GM18520 (cell line): ENCODE results near the gene STAT6.
A peak's percentile ranks its signal among the peaks of the same experiment; 100 is the strongest.
"Not testable (repeated sequence)": the region's sequence is repeated elsewhere in the genome, so short reads cannot be mapped to it uniquely, and the experiment has no call there.

Experiments
- ATAC-seq: cut with Tn5 transposase; IDR thresholded peaks from one replicate; pipeline ENCODE4 v1.9.1; 2021; ENCODE audit not compliant: unreplicated experiment

STAT6 gene

GRCh38 chr12:57088354-57089270 lies 22.6 kb downstream of the STAT6 start, which contains the start of gene NAB2:
Gene NAB2 (plus strand): TSS chr12:57089114. CDS start chr12:57089272, 158 bp downstream.
- ATAC-seq: peak; percentile 51

- ATAC-seq: peak; percentile 15
These were observed 23.3 kb downstream of the STAT6 start for GRCh38 chr12:57087691-57088353.

GRCh38 chr12:57087010-57087690 lies 24.0 kb downstream of the STAT6 start:
- ATAC-seq: peak; percentile 20

GRCh38 chr12:57086493-57087009 lies 24.6 kb downstream of the STAT6 start:
- no peak for ATAC-seq

- ATAC-seq: no peak
These were observed 25.1 kb downstream of the STAT6 start for GRCh38 chr12:57085999-57086492.

GRCh38 chr12:57080855-57081254 lies 30.3 kb downstream of the STAT6 start:
- no peak for ATAC-seq

DNA sequence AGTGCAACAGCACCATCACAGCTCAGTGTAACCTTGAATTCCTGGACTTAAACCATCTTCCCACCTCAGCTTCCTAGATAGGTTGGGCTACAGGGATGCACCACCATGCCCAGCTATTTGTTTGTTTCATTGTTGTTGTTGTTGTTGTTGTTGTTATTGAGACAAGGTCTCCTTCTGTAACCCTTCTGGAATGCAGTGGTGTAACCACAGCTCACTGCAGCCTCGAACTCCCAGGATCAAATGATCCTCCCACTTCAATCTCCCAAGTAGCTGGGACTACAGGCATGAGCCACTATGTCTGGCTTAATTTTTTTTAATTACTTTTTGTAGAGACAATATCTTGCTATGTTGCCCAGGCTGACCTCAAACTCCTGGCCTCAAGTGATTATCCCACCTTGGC lies 31.3 kb downstream of the STAT6 start:
- no peak for ATAC-seq

DNA sequence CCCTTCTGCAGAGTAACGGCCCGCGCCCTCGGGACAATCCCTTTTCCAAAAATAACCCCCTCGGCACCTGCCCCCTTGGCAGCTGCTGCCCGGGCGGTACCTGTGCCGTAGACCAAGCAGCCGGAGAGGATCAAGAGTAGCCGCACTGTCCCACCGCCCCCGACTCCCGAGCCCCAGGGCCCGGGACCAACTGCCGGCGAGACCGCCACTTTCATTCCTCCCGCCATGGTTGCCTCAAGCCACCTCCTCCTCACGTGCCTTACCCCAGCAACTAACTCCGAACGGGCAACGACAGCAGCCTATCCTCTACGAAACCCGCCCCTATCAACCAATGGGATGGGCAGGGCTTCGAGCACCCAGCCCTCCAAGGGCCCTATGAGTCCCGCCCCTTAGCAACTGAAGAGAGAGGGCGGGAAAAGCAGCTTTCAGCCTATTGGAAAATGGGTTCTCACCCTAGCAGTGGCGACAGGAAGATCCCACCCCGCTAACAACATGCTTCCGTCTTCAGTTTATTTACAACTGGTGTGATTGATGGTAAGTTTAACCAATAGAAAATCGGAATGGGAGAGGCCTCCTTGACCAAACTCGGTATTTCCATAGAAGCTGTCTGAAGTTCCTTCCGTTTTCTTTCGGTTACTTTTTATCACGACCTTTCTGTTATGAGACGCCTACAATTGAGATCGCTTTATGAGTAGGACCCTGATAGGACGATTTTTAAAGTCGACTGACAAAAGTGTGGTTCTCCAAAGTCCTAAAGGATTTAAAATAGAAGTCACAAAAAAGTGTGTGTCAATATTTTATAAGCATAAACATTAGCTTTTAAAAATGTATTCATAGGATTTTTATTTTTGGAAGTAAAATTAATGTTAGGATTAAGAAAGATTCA lies 32.4 kb downstream of the STAT6 start, which contains the start of gene NEMP1:
Gene NEMP1 (minus strand): TSS at position 273 of the 886 bp plus-strand sequence. CDS start 46 bp downstream, at position 227.
- ATAC-seq: peak; percentile 97

DNA sequence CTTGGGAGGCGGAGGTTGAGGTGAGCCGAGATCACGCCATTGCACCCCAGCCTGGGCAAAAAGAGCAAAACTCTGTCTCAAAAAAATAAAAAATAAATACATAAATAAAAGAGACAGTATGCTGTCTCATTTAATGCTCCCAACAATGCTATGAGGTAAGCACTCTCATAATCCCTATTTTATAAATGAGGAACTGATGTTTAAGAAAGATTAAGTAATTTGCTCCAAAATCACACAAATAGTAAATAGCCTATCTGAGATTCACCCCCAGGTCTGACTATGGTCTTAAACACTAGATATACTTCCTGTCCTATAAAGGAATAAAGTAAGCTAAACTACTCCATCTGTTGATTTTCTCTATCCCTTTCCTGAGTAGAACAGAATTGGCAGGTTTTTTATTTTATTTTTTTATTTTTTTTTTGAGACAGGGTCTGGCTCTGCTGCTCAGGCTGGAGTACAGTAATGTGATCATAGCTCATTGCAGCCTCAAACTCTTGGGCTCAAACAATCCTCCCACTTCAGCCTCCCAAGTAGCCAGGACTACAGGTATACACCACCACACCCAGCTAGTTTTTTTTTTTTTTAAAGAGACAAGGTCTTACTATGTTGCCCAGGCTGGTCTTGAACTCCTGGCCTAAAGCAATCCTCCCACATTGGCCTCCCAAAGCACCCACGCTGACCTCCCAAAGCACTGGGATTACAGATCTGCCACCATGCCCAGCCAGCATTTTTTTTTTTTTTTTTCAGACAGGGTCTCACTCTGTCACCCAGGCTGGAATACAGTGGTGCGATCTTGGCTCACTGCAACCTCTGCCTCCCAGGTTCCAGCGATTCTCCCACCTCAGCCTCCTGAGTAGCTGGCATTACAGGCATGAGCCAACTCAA lies 37.4 kb downstream of the STAT6 start:
- not testable (repeated sequence) for ATAC-seq

DNA sequence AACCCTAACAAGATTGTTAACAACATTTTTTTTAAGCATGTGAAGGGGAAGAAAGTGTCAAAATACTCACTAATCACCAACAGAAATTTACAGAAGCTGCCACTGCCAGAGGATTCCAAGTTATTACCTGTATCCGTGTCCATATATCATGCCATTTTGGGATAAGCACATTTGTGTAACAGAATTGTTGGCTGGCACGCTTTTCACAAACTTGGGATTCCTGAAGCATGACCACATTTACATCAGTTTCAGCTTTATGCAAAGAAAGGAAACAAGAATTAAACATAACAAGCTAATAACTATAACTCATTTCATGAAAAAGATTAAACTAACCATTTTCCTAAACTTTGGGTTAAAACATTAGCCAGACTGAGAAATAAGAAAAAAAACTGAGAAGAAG lies 38.5 kb downstream of the STAT6 start:
- no peak for ATAC-seq

DNA sequence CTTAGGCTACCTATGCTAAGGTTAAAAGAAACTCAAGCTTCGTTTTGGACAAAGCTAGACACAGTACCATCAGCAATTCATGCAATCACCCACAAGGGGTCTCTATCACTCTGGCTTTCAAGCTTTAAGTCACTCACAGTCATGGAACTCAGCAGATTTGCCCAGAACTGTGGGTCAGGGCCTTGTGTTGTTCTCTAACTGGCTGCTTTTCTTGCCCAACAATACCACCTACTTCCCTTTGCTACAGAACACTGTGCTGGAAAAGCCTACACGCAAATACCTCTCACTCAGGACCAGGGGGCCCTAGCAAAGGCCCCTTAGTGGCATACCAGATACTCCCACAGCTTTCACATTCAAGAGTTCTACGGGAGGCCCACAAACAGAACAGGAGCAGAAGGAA lies 41.6 kb downstream of the STAT6 start:
- peak; percentile 79 for ATAC-seq

GRCh38 chr12:57066245-57066644 lies 44.9 kb downstream of the STAT6 start:
- ATAC-seq: no peak

DNA sequence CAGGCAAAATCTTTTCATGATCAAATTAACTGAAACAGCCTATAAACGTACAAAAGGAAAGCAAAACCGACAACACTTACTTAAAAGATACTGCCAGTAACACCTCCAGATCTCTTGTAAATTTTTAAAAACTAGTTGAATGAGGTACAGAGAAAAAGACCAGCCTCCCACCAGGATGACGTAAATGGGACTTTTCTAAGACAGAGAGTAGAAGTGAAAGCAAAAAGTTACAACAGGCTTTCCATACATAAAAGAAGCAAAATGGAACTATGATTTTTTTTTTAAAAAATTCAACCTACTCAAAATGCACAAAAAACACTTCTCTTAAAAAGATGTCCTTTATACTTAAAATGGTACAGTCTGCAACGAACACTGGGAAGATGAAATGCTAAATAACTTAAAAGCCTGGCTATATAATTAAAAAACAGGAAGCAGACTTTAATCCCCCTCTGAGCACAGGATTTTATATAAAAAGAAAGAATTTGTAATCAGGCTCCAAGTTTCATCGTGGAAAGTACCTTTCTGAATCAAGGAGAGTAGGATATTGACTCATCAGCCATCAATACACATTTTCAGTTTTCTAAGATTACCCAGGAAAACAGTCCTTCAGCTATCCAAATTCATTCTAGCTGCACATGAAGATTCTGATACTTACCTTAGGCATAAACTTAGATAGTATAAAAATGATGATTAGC lies 47.0 kb downstream of the STAT6 start:
- ATAC-seq: peak; percentile 78

DNA sequence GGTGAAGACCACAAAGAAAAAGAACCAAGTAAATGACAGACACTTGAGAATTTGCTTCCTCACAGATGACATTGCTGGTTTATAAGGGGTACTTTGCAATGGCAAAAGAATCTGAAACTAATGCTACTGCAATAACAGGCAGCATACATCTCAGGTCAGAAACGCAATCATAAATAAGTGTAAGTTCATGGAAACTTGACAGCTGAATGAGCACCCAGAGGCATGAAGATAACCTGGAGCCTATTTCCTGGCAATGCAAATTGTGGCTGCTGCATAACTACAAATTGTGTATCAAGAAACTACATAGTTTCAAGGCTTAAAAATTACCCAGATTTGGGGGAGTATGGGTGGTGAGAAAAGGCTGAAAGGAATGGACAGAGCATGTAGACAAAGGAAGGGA lies 52.7 kb downstream of the STAT6 start:
- ATAC-seq: no peak

GRCh38 chr12:57057067-57057751 lies 54.0 kb downstream of the STAT6 start:
- ATAC-seq: no peak

- ATAC-seq: no peak
These were observed 55.3 kb downstream of the STAT6 start for GRCh38 chr12:57055824-57056223.

DNA sequence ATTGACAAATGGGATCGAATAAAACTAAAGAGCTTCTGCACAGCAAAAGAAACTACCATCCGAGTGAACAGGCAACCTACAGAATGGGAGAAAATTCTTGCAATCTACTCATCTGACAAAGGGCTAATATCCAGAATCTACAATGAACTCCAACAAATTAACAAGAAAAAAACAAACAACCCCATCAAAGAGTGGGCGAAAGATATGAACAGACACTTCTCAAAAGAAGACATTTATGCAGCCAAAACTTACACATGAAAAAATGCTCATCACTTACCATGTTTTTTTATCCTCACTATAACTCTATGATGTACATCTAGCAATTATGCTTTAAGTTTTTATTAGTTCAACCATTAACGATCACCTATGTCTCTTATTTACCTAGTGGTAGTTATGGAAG lies 57.3 kb downstream of the STAT6 start:
- not testable (repeated sequence) for ATAC-seq

- ATAC-seq: not testable (repeated sequence)
These were observed 58.0 kb downstream of the STAT6 start for GRCh38 chr12:57053146-57053545.
